Measurements from ENCODE around the gene KRT86. TPM values are rescaled to one million over a fixed set of nuclear protein-coding genes. Genes with fewer than 3 reads are reported as not detected.

Gene KRT86
- polyA plus RNA-seq, 1 of the 3 experiments (the other 2 are of a cell fraction): 0.56 TPM

DNA sequence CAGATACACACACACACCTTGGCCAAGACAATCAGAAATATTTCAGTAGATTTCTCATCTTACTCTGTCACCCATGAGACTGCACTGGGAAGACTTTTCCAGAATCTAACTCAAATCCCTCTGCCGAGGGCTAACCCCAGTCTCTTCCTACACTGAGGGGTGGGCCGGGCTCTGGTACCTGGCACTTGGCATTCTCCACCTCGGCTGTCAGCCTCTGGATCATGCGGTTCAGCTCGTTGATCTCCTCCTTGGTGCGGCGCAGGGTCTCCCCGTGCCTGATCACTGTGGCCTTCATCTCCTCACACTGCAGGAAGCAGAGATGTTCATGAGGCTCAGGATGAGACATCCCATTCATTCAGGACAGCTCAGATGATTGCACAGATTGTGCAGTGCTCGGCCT, 41.8 kb downstream of the KRT86 start:
- Histone ChIP-seq H3K27ac (ENCODE audit: low read depth in 2 of 2, low read length in 1 of 2) (no peak overlapping the region), H3K4me1 (ENCODE audit: control insufficient read depth in 1 of 2, insufficient read depth in 2 of 2, low read depth in 1 of 2, low read length in 1 of 2) (no peaks in the 10 kb centered on the region), H2AFZ (ENCODE audit: low read depth) (no peak overlapping the region), H4K20me1 (ENCODE audit: insufficient read depth) (no peaks in the 10 kb centered on the region), H3K9ac (no peak overlapping the region), H3K4me3 (ENCODE audit: low read depth in 2 of 2, low read length in 1 of 2) (no peak overlapping the region), H3K79me2 (ENCODE audit: insufficient read depth) (no peaks in the 10 kb centered on the region), H3F3A (replicated peaks; ENCODE audit: insufficient read depth) (no peaks in the 10 kb centered on the region), H3K9me3 (no peaks in the 10 kb centered on the region), H3K36me3 (replicated peaks in 1 of 2; ENCODE audit: control insufficient read depth in 1 of 2, insufficient read depth in 2 of 2, low read length in 1 of 2) (no peaks in the 10 kb centered on the region), H3K27me3 (ENCODE audit: insufficient read depth) (no peaks in the 10 kb centered on the region; the same call in 1 of the 2 replicates), H3K4me2 (no peak overlapping the region), H3K9me2 (no peaks in the 10 kb centered on the region)
- POLR2A ChIA-PET: no interaction called here
- CTCF ChIA-PET: interaction anchor here (0.8 to 13.3 kb wide), 7 partner anchors 7 to 665 kb away, joined by 3 to 218 read pairs (median 3); partner anchors contain the start of gene KRT83
- no peak for DNase-seq
- TF ChIP-seq RFX5 (IDR thresholded peaks at IDR 0.05; ENCODE audit: low read length): no peak
- WGBS (ENCODE audit: low lambda C conversion rate): 84% methylated on average over 9 of the region's 9 CpGs

DNA sequence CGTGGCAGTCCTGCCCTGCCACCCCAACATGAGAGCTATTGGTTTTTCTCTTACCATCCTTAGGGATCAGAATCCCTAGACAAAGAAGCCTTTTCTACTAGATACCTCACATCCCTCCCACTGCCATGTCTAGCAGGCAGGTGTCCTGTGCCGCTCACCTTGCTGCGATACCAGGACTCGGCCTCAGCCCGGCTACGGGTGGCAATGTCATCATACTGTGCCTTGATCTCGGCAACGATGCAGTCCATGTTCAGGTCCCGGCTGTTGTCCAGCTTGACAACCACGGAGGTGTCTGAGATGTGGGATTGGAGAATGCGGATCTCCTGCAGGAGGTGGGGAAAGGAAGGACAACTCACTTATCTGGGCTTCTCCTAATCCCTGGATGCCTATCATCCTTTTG, 42.3 kb downstream of the KRT86 start:
- CTCF ChIA-PET: interaction anchor here (0.8 to 13.3 kb wide), 5 partner anchors 7 to 152 kb away, joined by 3 to 218 read pairs (median 3); partner anchors contain the start of gene KRT83
- Histone ChIP-seq H4K20me1 (ENCODE audit: insufficient read depth) (no peaks in the 10 kb centered on the region), H3K27ac (ENCODE audit: low read depth in 2 of 2, low read length in 1 of 2) (no peak overlapping the region), H3K4me2 (no peak overlapping the region), H3K9ac (no peak overlapping the region), H2AFZ (ENCODE audit: low read depth) (no peak overlapping the region), H3K9me2 (no peaks in the 10 kb centered on the region), H3K36me3 (replicated peaks in 1 of 2; ENCODE audit: control insufficient read depth in 1 of 2, insufficient read depth in 2 of 2, low read length in 1 of 2) (no peaks in the 10 kb centered on the region), H3K27me3 (ENCODE audit: insufficient read depth) (no peaks in the 10 kb centered on the region; the same call in 1 of the 2 replicates), H3K9me3 (no peaks in the 10 kb centered on the region), H3K4me1 (ENCODE audit: control insufficient read depth in 1 of 2, insufficient read depth in 2 of 2, low read depth in 1 of 2, low read length in 1 of 2) (no peaks in the 10 kb centered on the region), H3K4me3 (ENCODE audit: low read depth in 2 of 2, low read length in 1 of 2) (no peak overlapping the region), H3F3A (replicated peaks; ENCODE audit: insufficient read depth) (no peaks in the 10 kb centered on the region), H3K79me2 (ENCODE audit: insufficient read depth) (no peaks in the 10 kb centered on the region)
- TF ChIP-seq, protein P1, sequence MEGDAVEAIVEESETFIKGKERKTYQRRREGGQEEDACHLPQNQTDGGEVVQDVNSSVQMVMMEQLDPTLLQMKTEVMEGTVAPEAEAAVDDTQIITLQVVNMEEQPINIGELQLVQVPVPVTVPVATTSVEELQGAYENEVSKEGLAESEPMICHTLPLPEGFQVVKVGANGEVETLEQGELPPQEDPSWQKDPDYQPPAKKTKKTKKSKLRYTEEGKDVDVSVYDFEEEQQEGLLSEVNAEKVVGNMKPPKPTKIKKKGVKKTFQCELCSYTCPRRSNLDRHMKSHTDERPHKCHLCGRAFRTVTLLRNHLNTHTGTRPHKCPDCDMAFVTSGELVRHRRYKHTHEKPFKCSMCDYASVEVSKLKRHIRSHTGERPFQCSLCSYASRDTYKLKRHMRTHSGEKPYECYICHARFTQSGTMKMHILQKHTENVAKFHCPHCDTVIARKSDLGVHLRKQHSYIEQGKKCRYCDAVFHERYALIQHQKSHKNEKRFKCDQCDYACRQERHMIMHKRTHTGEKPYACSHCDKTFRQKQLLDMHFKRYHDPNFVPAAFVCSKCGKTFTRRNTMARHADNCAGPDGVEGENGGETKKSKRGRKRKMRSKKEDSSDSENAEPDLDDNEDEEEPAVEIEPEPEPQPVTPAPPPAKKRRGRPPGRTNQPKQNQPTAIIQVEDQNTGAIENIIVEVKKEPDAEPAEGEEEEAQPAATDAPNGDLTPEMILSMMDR (IDR thresholded peaks at IDR 0.05): no peak
- TF ChIP-seq NRF1 (IDR thresholded peaks at IDR 0.05; ENCODE audit: low read depth, low read length): no peak
- TF ChIP-seq RXRA (IDR thresholded peaks at IDR 0.05; ENCODE audit: borderline replicate concordance, low read depth): no peak
- TF ChIP-seq CHD2 (IDR thresholded peaks at IDR 0.05; ENCODE audit: low read length, partially characterized antibody): no peak
- TF ChIP-seq FOXM1 (IDR thresholded peaks at IDR 0.05; ENCODE audit: low read depth): no peak
- TF ChIP-seq GABPA (IDR thresholded peaks at IDR 0.05; ENCODE audit: low read depth): no peak
- no peak for TF ChIP-seq TCF12 (IDR thresholded peaks at IDR 0.05)
- TF ChIP-seq, protein P2, sequence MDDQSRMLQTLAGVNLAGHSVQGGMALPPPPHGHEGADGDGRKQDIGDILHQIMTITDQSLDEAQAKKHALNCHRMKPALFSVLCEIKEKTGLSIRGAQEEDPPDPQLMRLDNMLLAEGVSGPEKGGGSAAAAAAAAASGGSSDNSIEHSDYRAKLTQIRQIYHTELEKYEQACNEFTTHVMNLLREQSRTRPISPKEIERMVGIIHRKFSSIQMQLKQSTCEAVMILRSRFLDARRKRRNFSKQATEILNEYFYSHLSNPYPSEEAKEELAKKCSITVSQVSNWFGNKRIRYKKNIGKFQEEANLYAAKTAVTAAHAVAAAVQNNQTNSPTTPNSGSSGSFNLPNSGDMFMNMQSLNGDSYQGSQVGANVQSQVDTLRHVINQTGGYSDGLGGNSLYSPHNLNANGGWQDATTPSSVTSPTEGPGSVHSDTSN (IDR thresholded peaks at IDR 0.05): no peak
- no peak for DNase-seq
- 81% methylated on average over 9 of the region's 11 CpGs for WGBS (ENCODE audit: low lambda C conversion rate)
- POLR2A ChIA-PET: no interaction called here
